Tibial nerve (tissue), 4 donors: ENCODE results near the gene EXOC6B. TPM values are rescaled to one million over a fixed set of nuclear protein-coding genes. Genes with fewer than 3 reads are reported as not detected.

Source experiments
- DNase-seq, 2 donors: peaks; one replicate each; pipeline ENCODE4 v3.0.0-alpha.2; 2019; ENCODE audit warnings: low spot score in 2 of 2
- H3K27ac ChIP-seq, 4 donors: fragments of 200-600 bp; sonication (generic) in 3 of 4; one replicate each; pipeline ENCODE4 v1.5.1; 2017 to 2019; ENCODE audit warnings: mild to moderate bottlenecking in 1 of 4
- H3K27me3 ChIP-seq, 2 donors: fragments of 200-600 bp; sonication (generic) in 1 of 2; one replicate each; pipeline versions ENCODE4 v1.5.1 to v1.6.0; 2017 to 2019
- H3K36me3 ChIP-seq, 3 donors: fragments of 200-600 bp; sonication (generic); one replicate each; pipeline ENCODE4 v1.5.1; 2018 to 2019
- H3K4me1 ChIP-seq, 4 donors: fragments of 200-600 bp; sonication (generic) in 3 of 4; one replicate each; pipeline ENCODE4 v1.5.1; 2017 to 2019
- H3K4me3 ChIP-seq, 4 donors: fragments of 200-600 bp; sonication (generic) in 3 of 4; one replicate each; pipeline ENCODE4 v1.5.1; 2017 to 2019; ENCODE audit warnings: mild to moderate bottlenecking in 1 of 4, moderate library complexity in 1 of 4
- H3K9me3 ChIP-seq, 4 donors: fragments of 200-600 bp; sonication (generic) in 3 of 4; one replicate each; pipeline ENCODE4 v1.5.1; 2017 to 2019
- EP300 ChIP-seq, 2 donors: sonication (generic); formaldehyde crosslinking; IDR thresholded peaks; one replicate each; pipeline ENCODE4 v1.6.1; 2017; ENCODE audit warnings: antibody characterized with exemption in 2 of 2, mild to moderate bottlenecking in 1 of 2
- POLR2A ChIP-seq, 2 donors: fragments of 450-650 bp; IDR thresholded peaks; one replicate each; pipeline ENCODE4 v1.6.1; 2017; ENCODE audit warnings: antibody characterized with exemption in 2 of 2, mild to moderate bottlenecking in 2 of 2, moderate library complexity in 2 of 2
- WGBS, 2 donors: methylation state at CpG; one replicate each; pipeline ENCODE4 v1.1.5; 2018; 5-methylcytosine and 5-hydroxymethylcytosine counted together
- total RNA-seq, 4 donors: library from RNA; depleted of rRNA; stranded (reverse); fragments of >200 nt; gene quantifications; one replicate each; pipeline ENCODE4 v1.1.0, GENCODE V29; 2016
- TF ChIP-seq, protein P1 (sequence below), 5 experiments: fragments of 200-600 bp in 3 of 5; fragments of 450-650 bp in 2 of 5; sonication (generic) in 3 of 5; IDR thresholded peaks; one replicate each; pipeline ENCODE4 v1.5.1; 2016 to 2019; ENCODE audit warnings: antibody characterized with exemption in 5 of 5, mild to moderate bottlenecking in 3 of 5, moderate library complexity in 2 of 5

Gene EXOC6B
- total RNA-seq, 4 donors from 2014 or later: 22.1 to 41.1 (median 30.3) TPM

DNA sequence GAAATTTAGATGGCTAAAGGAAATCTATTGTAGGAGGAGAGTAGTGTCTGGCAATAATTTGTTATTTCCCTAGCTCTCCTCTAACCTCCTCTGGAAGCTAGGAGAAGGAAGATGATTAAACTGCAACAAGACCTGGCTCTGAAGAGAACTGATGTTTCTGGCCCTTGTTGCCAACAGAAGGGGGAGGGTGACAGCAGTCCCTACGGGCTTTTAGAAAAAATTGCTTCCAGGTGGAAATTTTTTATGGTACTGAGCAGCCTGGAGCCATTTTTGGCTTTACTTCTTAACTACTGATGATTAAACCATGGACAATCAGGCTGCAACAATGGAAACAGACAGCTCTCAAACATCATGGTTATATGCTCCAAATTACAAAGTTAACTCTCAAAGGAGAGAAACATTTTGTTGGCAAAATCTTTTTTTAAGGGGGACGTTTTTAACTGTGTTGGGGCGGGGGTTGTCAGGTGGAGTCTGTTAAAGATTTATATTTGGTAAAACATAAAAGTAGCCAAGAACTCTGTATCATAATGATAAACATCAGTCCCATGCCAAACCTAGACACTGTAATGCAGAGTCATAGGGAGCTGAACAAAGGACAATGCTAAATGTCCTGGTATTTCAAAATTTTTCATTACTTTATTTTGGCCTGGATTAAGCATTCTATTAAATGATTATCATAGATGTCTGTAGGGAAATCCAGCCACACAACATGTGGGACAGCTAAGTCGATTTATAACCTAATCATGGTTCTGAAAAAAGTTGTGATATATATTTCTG, 70.0 kb downstream of the EXOC6B start:
- whole genome bisulfite sequencing, 2 donors: 63 to 76% methylated on average over 4 of the region's 4 CpGs

DNA sequence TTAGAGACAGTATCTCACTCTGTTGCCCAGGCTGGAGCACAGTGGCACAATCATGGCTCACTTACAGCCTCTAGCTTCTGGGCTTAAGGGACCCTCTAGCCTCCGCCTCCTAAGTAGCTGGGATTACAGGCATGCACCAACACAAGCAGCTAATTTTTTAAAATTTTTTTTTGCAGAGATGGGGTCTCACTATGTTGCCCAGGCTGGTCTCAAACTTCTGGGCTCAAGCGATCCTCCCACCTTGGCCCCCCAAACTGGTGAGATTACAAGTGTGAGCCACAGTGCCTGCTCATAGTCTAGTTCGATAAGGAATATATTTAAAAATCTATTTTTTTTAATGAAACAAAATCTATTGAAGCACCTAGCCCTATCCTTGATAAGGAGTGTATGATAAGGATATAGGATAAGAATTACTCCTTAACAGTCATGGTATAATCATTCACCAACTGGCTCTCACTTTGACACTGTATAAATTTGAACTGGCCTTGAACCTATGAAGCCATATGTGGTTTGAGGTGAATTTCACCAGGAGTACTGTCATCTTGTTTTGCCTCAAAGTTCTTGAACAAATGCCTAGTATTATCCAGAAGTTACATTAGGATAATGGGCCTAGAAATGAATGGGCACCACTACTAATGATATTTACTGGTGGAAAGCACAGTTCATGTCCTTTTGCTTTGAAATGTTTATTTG, 71.1 kb downstream of the EXOC6B start:
- WGBS, 2 donors: 96 to 98% methylated on average over 3 of the region's 3 CpGs
- Histone ChIP-seq H3K27me3 (no peaks in the 10 kb centered on the region), H3K4me3 (no peak overlapping the region), H3K9me3 (no peaks in the 10 kb centered on the region), H3K4me1 (no peaks in the 10 kb centered on the region), H3K27ac (no peak overlapping the region), H3K36me3 (no peaks in the 10 kb centered on the region)
- DNase-seq: no peak
- TF ChIP-seq, protein P1, sequence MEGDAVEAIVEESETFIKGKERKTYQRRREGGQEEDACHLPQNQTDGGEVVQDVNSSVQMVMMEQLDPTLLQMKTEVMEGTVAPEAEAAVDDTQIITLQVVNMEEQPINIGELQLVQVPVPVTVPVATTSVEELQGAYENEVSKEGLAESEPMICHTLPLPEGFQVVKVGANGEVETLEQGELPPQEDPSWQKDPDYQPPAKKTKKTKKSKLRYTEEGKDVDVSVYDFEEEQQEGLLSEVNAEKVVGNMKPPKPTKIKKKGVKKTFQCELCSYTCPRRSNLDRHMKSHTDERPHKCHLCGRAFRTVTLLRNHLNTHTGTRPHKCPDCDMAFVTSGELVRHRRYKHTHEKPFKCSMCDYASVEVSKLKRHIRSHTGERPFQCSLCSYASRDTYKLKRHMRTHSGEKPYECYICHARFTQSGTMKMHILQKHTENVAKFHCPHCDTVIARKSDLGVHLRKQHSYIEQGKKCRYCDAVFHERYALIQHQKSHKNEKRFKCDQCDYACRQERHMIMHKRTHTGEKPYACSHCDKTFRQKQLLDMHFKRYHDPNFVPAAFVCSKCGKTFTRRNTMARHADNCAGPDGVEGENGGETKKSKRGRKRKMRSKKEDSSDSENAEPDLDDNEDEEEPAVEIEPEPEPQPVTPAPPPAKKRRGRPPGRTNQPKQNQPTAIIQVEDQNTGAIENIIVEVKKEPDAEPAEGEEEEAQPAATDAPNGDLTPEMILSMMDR (IDR thresholded peaks at IDR 0.05): no peak
- TF ChIP-seq POLR2A (IDR thresholded peaks at IDR 0.05) (no peak), EP300 (IDR thresholded peaks at IDR 0.05) (no peak)

More for the DNA sequence above, 70.0 kb downstream of the EXOC6B start:
- H3K9me3 ChIP-seq: no peaks in the 10 kb centered on the region
- H3K27me3 ChIP-seq: peaks cover 0 to under 1% of the 10 kb centered on the region in 2 donors
- no peaks in the 10 kb centered on the region for H3K4me1 ChIP-seq
- peaks cover 0 to 2% (median 0%) of the 10 kb centered on the region in 3 donors for H3K36me3 ChIP-seq
- H3K4me3 ChIP-seq: no peak overlapping the region
- no peak for TF ChIP-seq EP300 (IDR thresholded peaks at IDR 0.05)
- TF ChIP-seq POLR2A (IDR thresholded peaks at IDR 0.05): no peak
- TF ChIP-seq, protein P1 (IDR thresholded peaks at IDR 0.05): no peak
- no peak for DNase-seq
- H3K27ac ChIP-seq: no peak overlapping the region

GRCh38 chr2:72750977-72751639, 74.7 kb downstream of the EXOC6B start:
- Histone ChIP-seq H3K27me3 (no peaks in the 10 kb centered on the region), H3K4me1 (no peaks in the 10 kb centered on the region), H3K9me3 (no peaks in the 10 kb centered on the region), H3K36me3 (no peaks in the 10 kb centered on the region), H3K4me3 (no peak overlapping the region), H3K27ac (no peak overlapping the region)
- DNase-seq: no peak
- TF ChIP-seq EP300 (IDR thresholded peaks at IDR 0.05) (no peak), POLR2A (IDR thresholded peaks at IDR 0.05) (no peak)
- TF ChIP-seq, protein P1 (IDR thresholded peaks at IDR 0.05): no peak
- 93 to 94% methylated on average over 3 of the region's 3 CpGs for WGBS, 2 donors

GRCh38 chr2:72750466-72750865, 75.4 kb downstream of the EXOC6B start:
- no peak for TF ChIP-seq EP300 (IDR thresholded peaks at IDR 0.05)
- TF ChIP-seq POLR2A (IDR thresholded peaks at IDR 0.05): no peak
- TF ChIP-seq, protein P1 (IDR thresholded peaks at IDR 0.05): no peak
- Histone ChIP-seq H3K4me3 (no peak overlapping the region), H3K4me1 (peaks cover 0 to 6% (median 0%) of the 10 kb centered on the region in 4 donors), H3K27ac (no peak overlapping the region), H3K36me3 (no peaks in the 10 kb centered on the region), H3K9me3 (no peaks in the 10 kb centered on the region), H3K27me3 (no peaks in the 10 kb centered on the region)
- DNase-seq: no peak
- whole genome bisulfite sequencing, 2 donors: 96 to 100% methylated on average over 1 of the region's 1 CpG
